IMR-90 (cell line): ENCODE results near the gene FCHSD2. TPM values are rescaled to one million over a fixed set of nuclear protein-coding genes. Genes with fewer than 3 reads are reported as not detected.

ENCODE experiments used
- ATAC-seq: fragments of 200-7000 bp; cut with Tn5 transposase; 2 replicates; pipeline ENCODE4 v1.9.1; 2020; ENCODE audit warnings: low read depth, mild to moderate bottlenecking, moderate library complexity
- BruUV-seq: library from RNA; stranded (reverse); fragments of 400-500 nt; replicated peaks from 2 replicates; lab custom pipeline; 2021; lab: Mats Ljungman, UMichigan
- CTCF ChIA-PET: fragments of 300-600 bp; formaldehyde crosslinking; extraction: SDS; loops from one replicate; lab custom pipeline; 2021; ENCODE audit warnings: antibody characterized with exemption; lab: Yijun Ruan, JAX
- POLR2A ChIA-PET: fragments of 300-600 bp; sonication (Branson Sonifier 250); formaldehyde crosslinking; loops from one replicate; lab custom pipeline; 2022; ENCODE audit warnings: antibody characterized with exemption; ENCODE audit not compliant: unreplicated experiment; lab: Charles Lee
- DNase-seq: peaks from one replicate; pipeline ENCODE4 v3.0.0; 2013
- H2AFZ ChIP-seq: replicated peaks from 2 replicates; pipeline ENCODE3; 2013; ENCODE audit warnings: low read length, mild to moderate bottlenecking; ENCODE audit not compliant: poor library complexity
- H2AK5ac ChIP-seq: 2 replicates; pipeline ENCODE4 v1.6.1; 2013; ENCODE audit warnings: low read depth, low read length, inconsistent platforms
- H2AK9ac ChIP-seq: replicated peaks from 2 replicates; pipeline ENCODE3; 2013; ENCODE audit warnings: mild to moderate bottlenecking, low read depth, low read length, moderate library complexity; ENCODE audit not compliant: poor library complexity
- H2BK120ac ChIP-seq: 2 replicates; pipeline ENCODE4 v1.6.1; 2013; ENCODE audit warnings: low read depth, low read length, inconsistent platforms
- H2BK15ac ChIP-seq: 3 replicates; pipeline ENCODE4 v1.6.1; 2013; ENCODE audit warnings: low read depth, low read length, inconsistent platforms
- H2BK20ac ChIP-seq: 2 replicates; pipeline ENCODE4 v1.6.1; 2013; ENCODE audit warnings: low read depth, mild to moderate bottlenecking, inconsistent platforms, low read length, moderate library complexity
- H2BK5ac ChIP-seq: 2 replicates; pipeline ENCODE4 v1.6.1; 2013; ENCODE audit warnings: mild to moderate bottlenecking, low read depth, low read length, inconsistent platforms; ENCODE audit not compliant: poor library complexity, severe bottlenecking
- H3K14ac ChIP-seq: replicated peaks from 2 replicates; pipeline ENCODE4 v1.6.1; 2013; ENCODE audit warnings: low read depth, low read length, inconsistent platforms
- H3K18ac ChIP-seq: 2 replicates; pipeline ENCODE4 v1.6.1; 2013; ENCODE audit warnings: low read depth, low read length, control low read depth
- H3K23ac ChIP-seq: 2 replicates; pipeline ENCODE4 v1.6.1; 2013; ENCODE audit warnings: low read depth, low read length, inconsistent platforms
- H3K27ac ChIP-seq: 2 replicates; pipeline ENCODE4 v1.5.1; 2013; ENCODE audit warnings: mild to moderate bottlenecking, control low read depth, low read length; ENCODE audit not compliant: insufficient read depth
- H3K27me3 ChIP-seq: 2 replicates; pipeline ENCODE4 v1.6.1; 2013; ENCODE audit warnings: low read length; ENCODE audit not compliant: control insufficient read depth, insufficient read depth
- H3K36me3 ChIP-seq: 2 replicates; pipeline ENCODE4 v1.6.1; 2013; ENCODE audit warnings: low read length, mixed read lengths; ENCODE audit not compliant: control insufficient read depth, insufficient read depth
- H3K4ac ChIP-seq: 2 replicates; pipeline ENCODE4 v1.6.1; 2013; ENCODE audit warnings: low read depth, low read length, inconsistent platforms
- H3K4me1 ChIP-seq: 2 replicates; pipeline ENCODE4 v1.6.1; 2013; ENCODE audit warnings: low read length, mixed read lengths; ENCODE audit not compliant: control insufficient read depth, insufficient read depth
- H3K4me2 ChIP-seq: 2 replicates; pipeline ENCODE4 v1.6.1; 2013; ENCODE audit warnings: low read depth, mild to moderate bottlenecking, control low read depth, low read length, moderate library complexity
- H3K4me3 ChIP-seq: 2 replicates; pipeline ENCODE4 v1.5.1; 2013; ENCODE audit warnings: low read depth, mild to moderate bottlenecking, control low read depth, low read length, moderate library complexity; ENCODE audit not compliant: insufficient read depth
- H3K56ac ChIP-seq: 2 replicates; pipeline ENCODE4 v1.6.1; 2013; ENCODE audit warnings: low read length, inconsistent platforms; ENCODE audit not compliant: insufficient read depth; ENCODE audit errors: extremely low read depth
- H3K79me1 ChIP-seq, 2 experiments: 2 replicates each; pipeline ENCODE4 v1.6.1; 2013; ENCODE audit warnings: low read length in 2 of 2, inconsistent platforms in 1 of 2, low read depth in 1 of 2
- H3K9ac ChIP-seq: 2 replicates; pipeline ENCODE4 v1.6.1; 2013; ENCODE audit warnings: low read depth, low read length, control low read depth
- H3K9me1 ChIP-seq: 2 replicates; pipeline ENCODE4 v1.6.1; 2013; ENCODE audit warnings: low read length, inconsistent platforms; ENCODE audit not compliant: insufficient read depth
- H3K9me3 ChIP-seq: 2 replicates; pipeline ENCODE4 v1.6.1; 2013; ENCODE audit warnings: low read length; ENCODE audit not compliant: control insufficient read depth, insufficient read depth
- H4K20me1 ChIP-seq: 2 replicates; pipeline ENCODE4 v1.6.1; 2013; ENCODE audit warnings: low read length, inconsistent platforms; ENCODE audit not compliant: insufficient read depth
- H4K5ac ChIP-seq: 2 replicates; pipeline ENCODE4 v1.6.1; 2013; ENCODE audit warnings: mild to moderate bottlenecking, low read depth, low read length, control low read depth
- H4K8ac ChIP-seq, 2 experiments: 2 replicates each; pipeline ENCODE4 v1.6.1; 2013; ENCODE audit warnings: low read depth in 2 of 2, low read length in 2 of 2, control low read depth in 1 of 2, inconsistent platforms in 1 of 2
- H4K91ac ChIP-seq: 2 replicates; pipeline ENCODE4 v1.6.1; 2013; ENCODE audit warnings: low read depth, low read length, inconsistent platforms; ENCODE audit not compliant: insufficient read depth
- NFE2L2 ChIP-seq: fragments of 150-350 bp; IDR thresholded peaks from 2 replicates; pipeline ENCODE4 v1.6.1; 2016; ENCODE audit warnings: low read depth, mild to moderate bottlenecking, low read length
- POLR2A ChIP-seq: IDR thresholded peaks from 2 replicates; pipeline ENCODE4 v1.6.1; 2012; ENCODE audit warnings: mild to moderate bottlenecking, low read depth, low read length
- WGBS, 2 experiments: methylation state at CpG; one replicate each; pipeline versions ENCODE4 v1.1.5 to v1.1.7; 2013; ENCODE audit warnings: missing lambda C conversion rate in 2 of 2; ENCODE audit not compliant: insufficient read length in 1 of 2; ENCODE audit errors: extremely low coverage in 2 of 2; 5-methylcytosine and 5-hydroxymethylcytosine counted together
- dilution Hi-C: fragments of 300-500 bp; cut with HindIII; formaldehyde crosslinking; loops from one replicate; pipeline ENCODE4 v1.14.3; 2018; ENCODE audit warnings: low sequenced_read_pairs; ENCODE audit not compliant: unreplicated experiment
- in situ Hi-C: fragments of 300-500 bp; cut with MboI; formaldehyde crosslinking; loops from 3 replicates; pipeline ENCODE4 v1.14.3; 2019; ENCODE audit warnings: low sequenced_read_pairs, inconsistent platforms, mixed read lengths
- intact Hi-C: fragments of 100-400 bp; cut with micrococcal nuclease; formaldehyde crosslinking; loops from 2 replicates; pipeline ENCODE4 v1.10.0; 2022
- polyA plus RNA-seq, 3 experiments: library from polyadenylated mRNA; depleted of rRNA; stranded (reverse); fragments of >200 nt; gene quantifications; 2 replicates each; pipeline ENCODE4 v1.2.3, GENCODE V29; 2012; ENCODE audit warnings: low replicate concordance in 1 of 3
- total RNA-seq: library from RNA; depleted of rRNA; stranded (reverse); fragments of >200 nt; gene quantifications from 2 replicates; pipeline ENCODE4 v1.2.3, GENCODE V29; 2012
- TF ChIP-seq, protein P1 (sequence below): conservative IDR thresholded peaks from 2 replicates; pipeline ENCODE4 v1.5.1; 2012; ENCODE audit warnings: mild to moderate bottlenecking, low read depth, low read length, improper control_type of control experiment

Gene FCHSD2
- total and polyA plus RNA-seq, 2 of the 4 experiments (the other 2 are of a cell fraction), result 5.9 to 18.7 TPM

DNA sequence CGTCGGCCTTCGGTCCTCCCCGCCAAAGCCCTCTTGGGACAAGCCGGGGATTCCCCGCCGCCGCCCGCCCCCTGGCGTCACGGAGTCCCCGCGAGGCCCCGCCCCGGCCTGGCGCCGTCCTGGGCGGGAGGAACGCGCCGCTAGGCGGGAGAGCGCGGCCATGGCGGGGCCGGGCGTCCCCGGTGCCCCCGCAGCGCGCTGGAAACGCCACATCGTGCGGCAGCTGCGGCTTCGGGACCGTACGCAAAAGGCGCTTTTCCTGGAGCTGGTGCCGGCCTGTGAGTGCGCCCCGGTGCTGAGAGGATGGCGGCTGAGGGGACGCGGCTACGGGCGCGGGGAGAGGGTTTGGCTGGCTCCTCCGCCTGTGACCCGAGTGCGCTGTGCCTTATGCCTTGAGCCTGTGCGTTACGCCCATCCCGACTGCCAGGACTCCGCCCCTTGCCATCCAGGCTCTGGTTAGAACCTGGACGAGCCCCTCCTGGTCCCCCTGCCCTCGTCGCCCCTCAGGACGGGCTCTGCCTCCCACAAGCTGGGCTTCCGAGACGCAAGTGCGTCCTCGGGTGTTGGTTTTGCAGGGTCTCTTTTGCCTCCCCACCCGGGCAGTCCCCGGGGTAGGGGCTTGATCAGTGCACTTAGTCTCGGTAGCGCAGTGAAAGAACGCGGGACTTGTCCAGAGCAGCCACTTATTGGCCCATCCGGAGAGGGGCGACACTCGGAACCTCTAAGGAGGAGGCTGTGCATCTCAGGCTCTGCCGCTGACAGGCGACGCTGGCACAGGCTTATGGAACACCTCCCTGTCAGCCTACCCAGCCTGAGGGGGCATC is 327.6 kb downstream of the FCHSD2 start, which contains the start of gene ATG16L2:
ATG16L2 (plus strand) TSS at position 126 of the 824 bp plus-strand sequence; CDS start at position 161, 35 bp downstream.
- Histone ChIP-seq H2BK5ac (peak within 1 kb of the TSS; percentile 99), H2AK5ac (peak within 1 kb of the TSS; percentile 87), H4K91ac (peak within 1 kb of the TSS; percentile 95), H2AFZ (peak within 1 kb of the TSS; percentile 99), H3K9ac (peak within 1 kb of the TSS; percentile 95), H3K23ac (peak within 1 kb of the TSS; percentile 92), H2BK20ac (peak within 1 kb of the TSS; percentile 93), H3K56ac (peak within 1 kb of the TSS; percentile 96), H3K36me3 (no peaks in the 10 kb centered on the region), H3K14ac (peak within 1 kb of the TSS; percentile 97), H3K9me1 (peaks cover 14% of the 10 kb centered on the region; the same call in 1 of the 2 replicates), H2BK15ac (peak within 1 kb of the TSS; percentile 89; the same call in 2 of the 3 replicates), H4K5ac (peak within 1 kb of the TSS; percentile 89), H3K79me1 (peaks cover 11 to 63% of the 10 kb centered on the region in 2 experiments; a peak in 3 of 4 replicates), H4K8ac (peak within 1 kb of the TSS; percentile 64 to 94), H3K4me3 (peak within 1 kb of the TSS; percentile 89), H3K4ac (peak within 1 kb of the TSS; percentile 96), H3K4me2 (peak within 1 kb of the TSS; percentile 89), H3K27me3 (no peaks in the 10 kb centered on the region), H2BK120ac (peak within 1 kb of the TSS; percentile 100), H2AK9ac (peak within 1 kb of the TSS; percentile 95), H3K9me3 (no peaks in the 10 kb centered on the region), H3K18ac (peak within 1 kb of the TSS; percentile 96), H4K20me1 (no peaks in the 10 kb centered on the region), H3K27ac (peak within 1 kb of the TSS; percentile 99), H3K4me1 (peaks cover 22% of the 10 kb centered on the region)
- ATAC-seq (peak; percentile 92), DNase-seq (peak; percentile 76)
- TF ChIP-seq POLR2A (peak; percentile 48), NFE2L2 (no peak)
- TF ChIP-seq, protein P1, sequence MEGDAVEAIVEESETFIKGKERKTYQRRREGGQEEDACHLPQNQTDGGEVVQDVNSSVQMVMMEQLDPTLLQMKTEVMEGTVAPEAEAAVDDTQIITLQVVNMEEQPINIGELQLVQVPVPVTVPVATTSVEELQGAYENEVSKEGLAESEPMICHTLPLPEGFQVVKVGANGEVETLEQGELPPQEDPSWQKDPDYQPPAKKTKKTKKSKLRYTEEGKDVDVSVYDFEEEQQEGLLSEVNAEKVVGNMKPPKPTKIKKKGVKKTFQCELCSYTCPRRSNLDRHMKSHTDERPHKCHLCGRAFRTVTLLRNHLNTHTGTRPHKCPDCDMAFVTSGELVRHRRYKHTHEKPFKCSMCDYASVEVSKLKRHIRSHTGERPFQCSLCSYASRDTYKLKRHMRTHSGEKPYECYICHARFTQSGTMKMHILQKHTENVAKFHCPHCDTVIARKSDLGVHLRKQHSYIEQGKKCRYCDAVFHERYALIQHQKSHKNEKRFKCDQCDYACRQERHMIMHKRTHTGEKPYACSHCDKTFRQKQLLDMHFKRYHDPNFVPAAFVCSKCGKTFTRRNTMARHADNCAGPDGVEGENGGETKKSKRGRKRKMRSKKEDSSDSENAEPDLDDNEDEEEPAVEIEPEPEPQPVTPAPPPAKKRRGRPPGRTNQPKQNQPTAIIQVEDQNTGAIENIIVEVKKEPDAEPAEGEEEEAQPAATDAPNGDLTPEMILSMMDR, result peak; percentile 34
- POLR2A ChIA-PET, result no interaction called here
- no TSS peak for BruUV-seq
- WGBS, 2 experiments, result 0% methylated on average over 45 of the region's 75 CpGs; no CpG with 5 or more reads in 1 of the 2 experiments
- in situ Hi-C loops (no loop called here), intact Hi-C loops (loop anchor here (1.0 to 5.0 kb wide), 2 partner anchors 62 to 89 kb away; partner anchors contain the start of gene ARAP1), dilution Hi-C loops (no loop called here)
- CTCF ChIA-PET, result interaction anchor here (0.9 kb wide), 1 partner anchor 20 kb away, joined by 3 read pairs; no protein-coding TSS in a partner anchor
